KG1 (cell line): ENCODE measurements around the gene KCNJ12.
"Not testable (repeated sequence)": the region's sequence is repeated elsewhere in the genome, so short reads cannot be mapped to it uniquely, and the experiment has no call there.

Source experiments
- DNase-seq: peaks from one replicate; lab custom pipeline; 2025; lab: John Stamatoyannopoulos, UW

The KCNJ12 gene

DNA sequence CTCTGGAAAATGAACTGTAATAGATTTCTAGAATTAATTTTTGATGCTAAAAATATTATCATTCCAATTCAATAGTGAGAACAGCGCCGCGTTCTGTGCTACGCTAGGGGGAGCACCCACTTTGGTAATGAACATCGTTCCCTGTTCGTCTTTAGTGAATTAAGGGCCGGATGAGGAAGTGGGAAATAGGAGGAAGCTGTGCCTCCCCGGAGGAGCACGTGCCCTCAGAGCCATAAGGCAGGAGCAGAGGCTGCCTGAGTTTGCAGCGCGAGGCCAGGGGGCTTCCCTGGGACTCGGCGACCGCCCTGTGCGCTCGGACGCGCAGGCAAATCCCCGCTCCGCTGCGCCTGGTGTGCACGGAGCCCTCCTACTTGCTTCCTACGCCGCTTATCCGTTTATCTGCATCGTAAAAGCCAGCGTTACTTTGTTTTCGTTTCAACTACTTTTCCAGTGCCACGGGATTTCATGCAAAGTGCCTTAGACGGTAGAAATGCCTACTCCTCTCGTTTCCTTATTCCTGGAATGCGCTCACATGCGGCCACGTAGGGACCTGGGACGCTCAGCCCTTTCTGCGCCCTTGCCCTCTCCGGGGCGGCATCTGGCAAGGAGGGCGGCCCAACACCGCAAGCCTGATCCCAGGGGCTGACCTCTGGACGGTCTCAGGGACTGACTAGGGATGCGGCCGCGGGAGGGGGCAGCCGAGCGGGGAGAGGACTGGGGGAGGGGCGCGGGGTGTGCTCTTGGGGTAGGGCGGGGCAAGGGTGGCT, 76.4 kb downstream of the KCNJ12 start:
- no peak for DNase-seq

DNA sequence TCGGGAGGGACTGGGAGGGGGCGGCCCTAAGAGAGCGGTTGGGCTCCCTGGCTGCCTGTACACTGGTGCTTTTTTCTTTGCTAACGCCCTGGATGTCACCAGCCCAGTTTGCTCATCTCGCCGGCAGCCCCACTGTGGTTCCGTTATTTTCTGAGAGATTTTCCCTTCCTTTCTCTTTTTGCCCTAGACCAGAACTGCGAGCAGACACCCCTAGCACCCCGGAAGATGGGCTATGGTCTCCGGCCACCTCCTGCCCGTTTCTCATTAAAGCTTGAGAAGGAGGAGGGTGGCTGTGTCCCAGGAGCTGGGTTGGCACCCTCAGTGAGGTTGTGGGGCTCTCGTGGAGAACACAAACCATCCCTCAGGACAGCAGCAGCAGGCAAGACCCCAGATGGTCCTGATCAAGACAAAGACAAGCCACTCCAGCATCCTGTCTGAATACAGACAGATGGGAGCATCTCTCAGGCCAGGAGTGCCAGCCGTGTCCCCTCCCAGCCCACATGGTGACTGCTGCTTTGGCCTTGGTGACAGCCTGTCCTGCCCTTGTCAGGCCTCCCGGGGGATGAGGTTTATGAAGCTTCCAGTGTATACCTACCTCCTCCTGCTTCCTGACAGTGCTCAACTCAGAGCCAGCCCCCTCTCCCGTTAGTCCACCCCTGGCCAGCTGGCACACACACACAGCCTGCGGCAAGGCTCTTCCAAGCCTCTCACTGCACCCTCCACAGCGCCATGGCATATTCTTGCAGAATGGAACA, 77.2 kb downstream of the KCNJ12 start:
- DNase-seq: no peak

DNA sequence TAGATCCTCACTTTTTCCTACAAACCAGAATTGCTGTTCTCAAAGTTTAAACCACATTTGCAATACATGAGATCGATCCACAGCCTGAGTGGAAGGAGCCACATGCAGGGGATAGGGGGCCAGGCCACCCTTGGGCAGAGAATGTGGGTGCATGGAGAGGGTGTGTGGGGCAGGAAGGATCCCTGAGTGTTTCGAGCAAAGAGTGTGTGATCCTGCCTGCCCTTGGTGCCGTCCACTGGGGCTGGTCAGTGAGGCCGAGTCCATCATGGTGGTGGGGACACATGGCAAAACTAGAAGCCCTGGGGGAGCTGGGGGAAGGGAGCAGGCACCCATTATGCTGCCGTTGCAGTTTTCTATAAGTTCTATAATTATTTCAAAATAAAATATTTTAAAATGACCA, 77.8 kb downstream of the KCNJ12 start:
- DNase-seq: not testable (repeated sequence)

DNA sequence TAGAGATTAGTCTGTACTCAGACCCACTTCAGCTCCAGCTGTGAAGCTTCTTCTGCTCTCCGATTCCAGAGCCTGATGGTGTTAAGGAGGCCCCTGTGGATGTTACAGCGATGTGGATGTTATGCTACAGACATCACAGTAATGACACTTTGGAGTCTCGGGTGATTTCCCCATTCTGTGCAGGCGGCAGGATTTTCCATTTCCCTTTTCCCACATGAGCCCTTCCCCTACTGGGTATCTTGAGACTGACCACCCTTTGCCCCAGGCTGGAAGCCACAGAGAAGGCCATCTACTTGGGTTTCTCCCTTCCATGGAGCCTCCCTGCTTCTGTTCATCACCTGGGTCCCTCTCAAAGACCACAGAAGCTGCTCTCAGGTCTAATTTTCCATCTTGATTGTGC, 78.3 kb downstream of the KCNJ12 start:
- no peak for DNase-seq

DNA sequence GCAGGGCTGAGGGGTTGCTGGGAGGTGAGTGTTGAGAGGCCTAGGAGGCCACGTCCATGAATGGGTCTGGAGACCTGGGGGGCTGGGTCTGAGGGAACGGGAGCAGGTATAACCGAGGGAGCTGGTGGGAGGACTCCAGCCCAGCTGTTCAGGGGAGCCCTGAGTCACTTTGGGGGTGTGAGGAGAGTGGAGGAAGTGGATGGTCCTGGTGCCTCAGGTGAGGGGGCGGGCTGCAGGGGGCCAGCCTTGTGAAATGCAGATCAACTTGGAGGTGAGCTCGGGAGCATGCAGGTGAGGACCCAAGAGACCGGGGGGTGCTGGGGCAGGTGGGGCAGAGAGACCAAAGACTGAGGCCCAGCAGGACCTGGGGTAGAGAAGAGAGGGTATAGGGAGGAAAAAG, 79.6 kb downstream of the KCNJ12 start:
- DNase-seq: no peak

DNA sequence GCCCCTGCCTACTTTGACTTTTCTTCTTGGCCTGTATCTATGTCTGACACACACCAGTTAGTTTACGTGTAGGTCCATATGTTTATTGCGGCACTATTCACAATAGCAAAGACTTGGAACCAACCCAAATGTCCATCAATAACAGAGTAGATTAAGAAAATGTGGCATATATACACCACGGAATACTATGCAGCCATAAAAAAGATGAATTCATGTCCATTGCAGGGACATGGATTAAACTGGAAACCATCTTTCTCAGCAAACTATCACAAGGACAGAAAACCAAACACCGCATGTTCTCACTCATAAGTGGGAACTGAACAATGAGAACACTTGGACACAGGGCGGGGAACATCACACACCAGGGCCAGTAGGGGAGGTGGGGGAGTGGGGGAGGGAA, 80.3 kb downstream of the KCNJ12 start:
- DNase-seq: not testable (repeated sequence)

DNA sequence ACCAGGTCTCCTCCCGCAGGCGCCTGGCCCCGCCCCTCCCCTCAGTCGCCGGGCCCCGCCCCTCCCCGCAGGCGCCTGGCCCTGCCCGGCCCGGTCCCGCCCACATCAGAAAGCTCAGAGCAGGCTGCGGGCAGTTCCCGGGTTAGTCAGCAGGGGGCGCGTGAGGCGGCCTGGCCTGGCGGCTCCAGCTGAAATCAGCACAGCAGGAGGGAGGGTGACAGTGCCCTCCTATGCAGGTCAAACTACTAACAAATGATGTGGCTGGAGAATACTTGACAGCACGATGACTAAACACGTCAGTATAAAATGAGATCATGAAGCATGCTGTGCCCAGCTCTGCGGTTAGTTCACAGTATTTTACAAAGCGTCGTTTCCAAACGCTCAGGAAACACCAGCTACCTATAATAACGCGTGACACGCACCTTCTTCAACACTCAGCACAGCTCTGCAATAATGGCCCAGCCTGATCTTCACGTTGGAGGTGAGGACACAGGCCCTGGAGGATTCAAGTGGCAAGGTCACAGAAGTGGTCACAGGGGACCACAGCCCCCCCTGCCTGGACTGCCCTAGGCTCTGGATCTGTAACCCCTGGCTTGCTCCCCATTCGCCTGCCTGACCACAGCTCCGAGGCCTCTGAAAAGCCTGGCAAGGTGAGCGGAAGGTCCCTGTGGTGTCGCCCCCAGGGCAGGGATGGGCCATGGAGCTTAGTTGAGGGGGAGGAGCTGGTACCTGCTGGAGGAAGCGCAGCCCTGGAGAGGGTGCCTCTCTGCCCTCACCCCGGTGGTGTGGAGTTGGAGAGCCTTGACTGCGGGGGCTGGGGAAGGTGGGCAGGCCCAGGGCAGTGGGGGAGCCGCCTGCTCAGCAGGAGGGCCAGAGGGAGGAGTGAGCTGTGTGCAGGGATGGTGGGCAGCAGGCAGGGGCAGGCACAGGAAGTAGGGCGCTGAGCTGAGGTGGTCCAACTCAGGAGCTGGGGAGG, 81.2 kb downstream of the KCNJ12 start:
- peak; percentile 29 for DNase-seq

DNA sequence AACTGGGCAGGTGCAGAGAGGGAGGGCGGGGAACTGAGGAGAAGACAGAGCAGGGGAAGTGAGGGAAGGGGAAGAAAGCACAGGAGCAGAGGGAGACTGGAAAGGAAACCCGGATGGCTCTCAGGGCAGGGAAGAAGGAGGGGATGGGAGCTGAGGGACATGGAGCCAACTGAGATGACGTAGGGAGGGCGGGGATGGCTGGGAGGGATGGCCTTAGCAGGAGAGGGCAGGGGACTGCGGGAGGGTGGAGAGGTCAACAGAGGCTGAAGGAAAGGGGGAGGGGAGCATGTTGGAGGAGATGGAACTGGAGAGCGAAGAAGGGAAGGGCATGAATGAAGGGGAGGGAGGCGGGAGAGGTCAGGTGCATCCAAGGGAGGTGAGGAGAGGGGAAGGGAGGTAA, 81.9 kb downstream of the KCNJ12 start:
- DNase-seq: no peak

DNA sequence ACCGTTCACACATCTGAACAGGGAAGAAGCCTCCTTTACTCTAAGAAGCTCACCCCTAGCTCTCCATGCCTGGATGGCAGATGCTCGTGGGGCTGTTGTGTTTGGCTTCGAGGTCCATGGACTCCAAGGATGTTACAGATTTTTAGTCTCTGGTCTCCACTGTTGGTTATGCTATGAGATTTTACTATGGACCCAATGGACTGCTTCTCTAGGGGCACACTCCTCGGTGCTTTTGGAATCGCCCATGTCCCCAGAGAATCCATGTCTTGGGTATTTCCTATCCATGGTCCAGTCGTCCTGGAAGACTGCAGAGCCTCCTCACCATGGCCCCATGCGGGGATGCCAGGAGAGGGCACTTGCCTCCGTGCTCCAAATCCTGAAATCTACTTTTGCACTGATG, 83.4 kb downstream of the KCNJ12 start:
- no peak for DNase-seq

DNA sequence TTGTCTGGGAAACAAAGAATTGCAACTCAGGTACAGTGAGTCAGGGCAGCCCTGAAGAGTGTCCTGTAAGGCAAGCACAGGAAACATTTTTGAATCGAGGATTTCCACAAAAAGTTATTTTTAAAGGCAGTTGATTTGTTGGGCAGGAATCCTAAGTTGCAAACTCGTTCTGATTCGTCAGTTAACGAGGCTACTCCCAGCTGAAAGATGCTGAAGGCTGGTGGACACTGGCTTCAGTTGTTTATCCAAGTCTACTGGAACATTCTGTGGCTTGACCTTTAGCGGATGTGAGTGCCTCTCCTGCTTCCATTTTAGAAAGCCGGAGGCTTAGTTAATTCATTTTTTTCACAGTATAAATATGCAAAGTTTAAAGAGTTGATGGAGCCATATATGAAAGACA, 84.2 kb downstream of the KCNJ12 start:
- DNase-seq: no peak

DNA sequence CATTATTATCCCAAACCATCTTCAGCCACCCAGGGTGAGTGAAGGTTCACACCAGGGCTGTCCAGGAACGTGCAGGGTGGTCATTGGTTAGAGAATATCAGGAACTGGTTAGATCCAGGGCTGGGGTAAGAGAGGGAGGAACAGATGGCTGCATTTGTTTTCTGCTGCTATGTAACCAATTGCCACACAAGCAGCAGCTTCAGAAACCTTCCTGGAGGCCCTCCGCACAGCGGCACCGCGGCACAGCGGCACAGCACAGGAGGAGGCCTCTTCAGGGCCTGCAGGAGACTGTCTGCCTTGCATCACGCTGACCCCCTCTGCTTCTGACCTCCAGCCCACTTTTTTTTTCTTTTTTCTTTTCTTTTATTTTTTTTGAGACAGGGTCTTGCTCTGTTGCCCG, 86.1 kb downstream of the KCNJ12 start:
- DNase-seq: no peak

DNA sequence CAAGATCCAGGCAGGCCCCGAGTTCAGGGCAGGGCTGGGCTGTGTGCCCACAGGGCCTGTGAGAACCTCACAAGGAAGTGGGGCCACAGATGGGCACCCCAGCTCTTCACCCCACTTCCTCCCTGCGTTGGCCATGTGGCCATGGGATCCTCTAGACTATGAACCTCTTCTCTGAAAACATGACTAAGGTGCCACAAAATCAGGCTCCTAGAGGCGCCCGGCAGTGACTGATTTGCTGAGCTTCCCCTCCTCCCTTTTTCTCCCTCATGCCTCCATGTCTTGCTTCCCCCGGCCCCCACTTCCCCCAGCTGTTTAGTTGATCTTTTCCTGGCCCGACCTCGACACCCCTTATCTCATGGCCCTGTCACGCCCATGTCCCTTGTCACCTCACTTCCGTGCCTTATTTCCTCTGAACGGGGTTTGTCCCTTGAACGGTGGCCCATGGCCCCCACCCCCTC, 87.1 kb downstream of the KCNJ12 start:
- DNase-seq: no peak

DNA sequence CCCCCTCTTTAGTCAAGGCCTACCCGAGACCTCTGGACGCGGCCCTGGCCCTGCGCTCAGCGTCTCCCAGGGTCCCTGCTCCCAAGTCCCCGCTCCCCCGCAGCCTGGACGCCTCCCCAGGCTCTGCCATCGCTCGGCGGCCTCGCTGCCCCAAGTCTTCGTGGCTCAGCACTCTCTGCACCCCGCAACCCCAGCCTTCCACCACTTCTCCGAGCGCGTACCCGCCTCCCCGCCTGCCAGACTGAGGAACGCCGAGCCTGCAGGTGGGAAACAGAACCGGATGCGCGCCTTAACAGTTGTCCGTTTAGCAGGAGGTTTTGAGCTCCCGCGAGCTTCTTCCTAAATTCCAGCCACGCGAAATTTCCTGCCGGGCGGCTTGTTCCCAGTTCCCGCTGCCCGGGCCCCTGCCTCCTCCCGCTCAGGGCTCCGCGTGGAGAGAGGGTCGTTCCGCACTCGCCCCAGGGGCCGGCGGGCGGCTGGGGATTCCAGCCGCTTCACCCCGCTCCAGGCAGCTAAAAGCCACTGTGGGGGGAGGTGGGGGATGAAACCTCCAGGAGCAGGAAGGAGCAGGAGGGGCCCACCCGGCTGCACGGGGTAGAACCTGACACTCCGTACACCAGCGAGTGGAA, 87.7 kb downstream of the KCNJ12 start:
- DNase-seq: no peak

DNA sequence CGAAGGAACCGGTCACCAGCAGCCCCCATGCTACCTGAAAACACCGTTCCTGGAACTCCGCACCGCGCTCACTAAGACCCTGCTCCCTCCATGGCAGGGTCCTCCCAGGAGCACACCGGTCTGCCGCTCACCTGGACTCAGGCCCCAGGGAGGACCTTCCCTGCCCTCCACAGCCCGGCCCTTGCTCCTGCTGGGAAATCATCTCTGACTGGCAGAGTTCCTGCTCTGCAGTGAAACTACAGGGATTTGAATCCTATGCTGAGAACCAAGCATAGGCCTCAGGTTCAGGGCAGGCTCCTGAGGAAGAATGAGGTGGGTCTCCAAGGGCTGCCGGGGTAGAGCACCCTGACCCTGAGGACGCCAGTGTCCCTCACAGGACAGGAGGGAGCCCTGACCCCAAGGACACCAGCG, 88.5 kb downstream of the KCNJ12 start:
- no peak for DNase-seq

DNA sequence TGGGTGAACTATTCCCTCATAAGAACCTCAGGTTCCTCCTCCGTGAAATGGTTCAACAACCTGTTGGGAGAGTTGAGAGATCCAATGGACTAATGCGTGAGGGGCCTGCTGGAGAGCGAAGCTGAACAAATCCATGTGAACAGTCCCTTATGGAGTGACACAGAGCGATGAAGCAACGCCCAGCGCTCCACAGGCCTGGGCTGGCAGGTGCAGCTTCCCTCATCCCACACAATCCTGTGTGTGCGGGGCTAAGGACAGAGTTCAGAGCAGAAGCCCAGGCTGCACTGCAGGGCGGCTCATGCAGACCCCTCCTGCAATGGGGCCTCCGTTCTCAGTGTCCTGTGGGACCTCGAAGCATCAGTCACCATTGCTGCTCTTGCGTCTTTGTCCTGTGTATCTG, 90.4 kb downstream of the KCNJ12 start:
- DNase-seq: no peak

DNA sequence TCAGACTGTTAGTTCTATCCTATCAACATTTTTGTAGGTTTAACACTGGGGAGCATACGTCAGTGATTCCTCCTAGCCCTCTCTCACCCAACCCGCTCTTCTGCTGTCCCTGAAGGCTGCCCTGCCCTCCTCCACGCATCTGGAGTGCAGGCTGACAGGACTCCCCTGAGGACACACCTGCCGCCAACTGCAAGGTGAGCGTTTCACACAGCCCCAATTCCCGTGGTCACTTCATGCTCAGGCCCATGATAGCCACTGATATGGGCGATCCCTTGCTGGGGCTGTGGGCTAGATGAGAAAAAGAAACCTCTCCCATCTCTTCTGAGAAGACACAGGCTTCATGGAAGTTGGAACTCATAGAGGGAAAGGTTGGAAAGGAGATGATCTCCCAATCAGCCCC, 91.0 kb downstream of the KCNJ12 start:
- no peak for DNase-seq

DNA sequence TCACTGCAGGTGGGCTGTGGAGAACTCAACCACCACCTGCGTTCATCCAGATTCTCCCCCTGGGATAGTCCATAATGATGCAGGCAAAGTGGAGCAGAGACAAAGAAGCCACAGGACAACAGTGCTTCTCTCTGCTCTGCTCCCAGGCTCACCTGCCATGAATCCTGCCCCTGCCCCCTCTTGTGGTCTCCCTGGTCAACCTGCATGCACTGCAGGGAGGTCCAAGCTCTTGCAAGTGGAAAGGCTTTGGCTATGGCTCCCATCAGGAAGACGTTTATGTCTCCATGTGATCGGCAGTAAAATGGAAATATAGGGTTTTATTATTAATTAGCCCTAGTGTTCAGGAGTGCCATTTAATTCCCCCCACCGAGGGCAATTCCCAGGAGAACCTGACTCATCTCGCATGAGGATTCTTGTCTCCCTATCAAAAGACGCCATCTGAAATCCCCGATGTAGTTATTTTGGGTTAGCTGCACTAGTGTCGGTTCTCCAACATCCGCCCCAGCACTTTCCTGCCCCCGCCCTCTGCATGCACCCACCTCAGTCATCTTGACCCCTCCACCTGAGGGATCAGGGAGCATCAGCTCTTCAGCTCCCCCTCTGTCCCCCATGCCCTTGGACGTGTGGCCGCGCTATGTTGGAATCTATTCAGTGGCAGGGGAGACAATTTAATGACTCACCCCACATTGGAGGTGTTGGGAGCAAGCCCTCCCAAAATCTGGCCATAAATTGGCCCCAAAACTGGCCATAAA, 91.8 kb downstream of the KCNJ12 start:
- no peak for DNase-seq
